IMR-90 (cell line): ENCODE data around the gene TMEM200C.

Source experiments
- BHLHE40 ChIP-seq: fragments of 150-350 bp; IDR thresholded peaks from 2 replicates; pipeline ENCODE4 v1.6.1; 2016; ENCODE audit warnings: mild to moderate bottlenecking, low read depth, low read length
- CEBPB ChIP-seq: IDR thresholded peaks from 2 replicates; pipeline ENCODE4 v1.6.1; 2012; ENCODE audit warnings: low read depth, low read length, improper control_type of control experiment
- CHD1 ChIP-seq: IDR thresholded peaks from 2 replicates; pipeline ENCODE4 v1.6.1; 2012; ENCODE audit warnings: low read depth, low read length, improper control_type of control experiment
- CTCF ChIP-seq: conservative IDR thresholded peaks from 2 replicates; pipeline ENCODE4 v1.5.1; 2012; ENCODE audit warnings: mild to moderate bottlenecking, low read depth, low read length, improper control_type of control experiment
- ELK1 ChIP-seq: fragments of 150-350 bp; IDR thresholded peaks from 2 replicates; pipeline ENCODE4 v1.6.1; 2016; ENCODE audit warnings: low read depth, mild to moderate bottlenecking, low read length, moderate library complexity, borderline replicate concordance
- FOS ChIP-seq: fragments of 150-350 bp; IDR thresholded peaks from 2 replicates; pipeline ENCODE4 v1.6.1; 2016; ENCODE audit warnings: low read depth, low read length
- MXI1 ChIP-seq: IDR thresholded peaks from 2 replicates; pipeline ENCODE4 v1.6.1; 2012; ENCODE audit warnings: low read depth, mild to moderate bottlenecking, low read length, moderate library complexity, borderline replicate concordance
- NFE2L2 ChIP-seq: fragments of 150-350 bp; IDR thresholded peaks from 2 replicates; pipeline ENCODE4 v1.6.1; 2016; ENCODE audit warnings: low read depth, mild to moderate bottlenecking, low read length
- POLR2A ChIP-seq: IDR thresholded peaks from 2 replicates; pipeline ENCODE4 v1.6.1; 2012; ENCODE audit warnings: mild to moderate bottlenecking, low read depth, low read length
- RAD21 ChIP-seq: IDR thresholded peaks from 2 replicates; pipeline ENCODE4 v1.6.1; 2012; ENCODE audit warnings: low read length, improper control_type of control experiment
- RCOR1 ChIP-seq: IDR thresholded peaks from 2 replicates; pipeline ENCODE4 v1.6.1; 2012; ENCODE audit warnings: mild to moderate bottlenecking, low read length, improper control_type of control experiment; ENCODE audit not compliant: insufficient replicate concordance
- RFX5 ChIP-seq: IDR thresholded peaks from 2 replicates; pipeline ENCODE4 v1.8.0; 2012; ENCODE audit warnings: low read depth, mild to moderate bottlenecking, low read length, moderate library complexity
- SMC3 ChIP-seq: fragments of 150-350 bp; IDR thresholded peaks from 2 replicates; pipeline ENCODE4 v1.6.1; 2016; ENCODE audit warnings: low read depth, mild to moderate bottlenecking, antibody characterized with exemption, low read length, moderate library complexity
- USF2 ChIP-seq: fragments of 150-350 bp; IDR thresholded peaks from 2 replicates; pipeline ENCODE4 v1.6.1; 2017; ENCODE audit warnings: mild to moderate bottlenecking, antibody characterized with exemption, low read length, low read depth

GRCh38 chr18:5899835-5900234 is 4.5 kb upstream of the TMEM200C start:
- TF ChIP-seq POLR2A (no peak), BHLHE40 (no peak), CTCF (no peak), NFE2L2 (no peak), RFX5 (no peak), CHD1 (no peak), FOS (no peak), SMC3 (no peak), CEBPB (peak; percentile 62), ELK1 (no peak), USF2 (no peak), MXI1 (no peak), RCOR1 (no peak), RAD21 (no peak)
